BLaER1 (cell line): ENCODE data around the gene WNT11.
A peak's percentile ranks its signal among the peaks of the same experiment; 100 is the strongest.

ENCODE experiments used
- H3K27ac ChIP-seq: shearing (Covaris generic); formaldehyde crosslinking; 2 replicates; pipeline ENCODE4 v1.8.1; 2022
- H3K27me3 ChIP-seq: shearing (Covaris generic); formaldehyde crosslinking; 2 replicates; pipeline ENCODE4 v1.8.1; 2022
- H3K36me3 ChIP-seq: shearing (Covaris generic); formaldehyde crosslinking; 2 replicates; pipeline ENCODE4 v1.8.1; 2022
- H3K4me1 ChIP-seq: shearing (Covaris generic); formaldehyde crosslinking; 2 replicates; pipeline ENCODE4 v1.8.1; 2022
- H3K4me2 ChIP-seq: shearing (Covaris generic); formaldehyde crosslinking; 2 replicates; pipeline ENCODE4 v1.8.1; 2022
- H3K4me3 ChIP-seq: shearing (Covaris generic); formaldehyde crosslinking; 2 replicates; pipeline ENCODE4 v1.8.1; 2022
- H3K9ac ChIP-seq: shearing (Covaris generic); formaldehyde crosslinking; 2 replicates; pipeline ENCODE4 v1.8.1; 2022
- H3K9me3 ChIP-seq: shearing (Covaris generic); formaldehyde crosslinking; 2 replicates; pipeline ENCODE4 v1.8.1; 2022
- H4K20me1 ChIP-seq: shearing (Covaris generic); formaldehyde crosslinking; 2 replicates; pipeline ENCODE4 v1.8.1; 2022
- Cebpa-rat ChIP-seq: shearing (Covaris generic); IDR thresholded peaks from 2 replicates; pipeline ENCODE4 v1.8.1; 2022

The WNT11 gene

GRCh38 chr11:76159303-76159937 lies 46.9 kb downstream of the WNT11 start:
- Histone ChIP-seq H3K9me3 (no peaks in the 10 kb centered on the region), H3K4me1 (0 out of 2 replicates have a peak, but pooled peaks cover 6% of the 10 kb centered on the region), H3K36me3 (no peaks in the 10 kb centered on the region), H3K4me2 (no peak overlapping the region), H3K27ac (no peak overlapping the region), H3K27me3 (no peaks in the 10 kb centered on the region), H3K9ac (no peak overlapping the region), H3K4me3 (no peak overlapping the region), H4K20me1 (no peaks in the 10 kb centered on the region)
- no peak for TF ChIP-seq Cebpa-rat

- Histone ChIP-seq H3K4me1 (peaks cover 6% of the 10 kb centered on the region; the same call in 1 of the 2 replicates), H4K20me1 (no peaks in the 10 kb centered on the region), H3K27ac (no peak overlapping the region), H3K9ac (no peak overlapping the region), H3K4me3 (no peak overlapping the region), H3K4me2 (no peak overlapping the region), H3K9me3 (no peaks in the 10 kb centered on the region), H3K27me3 (no peaks in the 10 kb centered on the region), H3K36me3 (no peaks in the 10 kb centered on the region)
- no peak for TF ChIP-seq Cebpa-rat
Observed at GRCh38 chr11:76158394-76159302, 47.7 kb downstream of the WNT11 start.

DNA sequence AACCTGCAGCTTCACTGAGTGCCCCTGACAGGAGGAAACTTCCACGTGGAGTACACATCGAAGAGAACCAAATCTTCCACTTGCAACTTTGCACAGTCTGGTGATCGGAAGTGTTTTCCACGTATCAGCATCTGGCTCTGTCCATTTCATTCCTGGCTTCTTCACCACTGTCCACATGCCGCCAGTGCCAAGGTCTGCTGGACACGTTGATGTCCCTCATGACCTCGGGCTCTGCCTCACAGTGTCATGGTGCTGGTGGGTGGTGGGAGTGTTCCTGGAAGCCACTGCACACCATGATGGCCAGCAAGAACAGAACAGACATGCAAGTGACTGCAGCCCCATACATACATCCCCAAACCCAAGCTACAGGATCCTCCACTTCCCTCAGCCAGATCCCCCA lies 48.4 kb downstream of the WNT11 start:
- H3K27me3 ChIP-seq: no peaks in the 10 kb centered on the region
- H4K20me1 ChIP-seq: no peaks in the 10 kb centered on the region
- H3K4me3 ChIP-seq: no peak overlapping the region
- H3K4me2 ChIP-seq: no peak overlapping the region
- H3K36me3 ChIP-seq: no peaks in the 10 kb centered on the region
- H3K9me3 ChIP-seq: no peaks in the 10 kb centered on the region
- no peak for TF ChIP-seq Cebpa-rat
- H3K4me1 ChIP-seq: peaks cover 14% of the 10 kb centered on the region
- H3K27ac ChIP-seq: no peak overlapping the region
- no peak overlapping the region for H3K9ac ChIP-seq

GRCh38 chr11:76156971-76157427 lies 49.3 kb downstream of the WNT11 start:
- no peak overlapping the region for H3K27ac ChIP-seq
- H3K4me3 ChIP-seq: no peak overlapping the region
- H3K4me1 ChIP-seq: peaks cover 23% of the 10 kb centered on the region
- H3K36me3 ChIP-seq: no peaks in the 10 kb centered on the region
- H4K20me1 ChIP-seq: no peaks in the 10 kb centered on the region
- no peak for TF ChIP-seq Cebpa-rat
- H3K9ac ChIP-seq: no peak overlapping the region
- no peaks in the 10 kb centered on the region for H3K9me3 ChIP-seq
- no peak overlapping the region for H3K4me2 ChIP-seq
- no peaks in the 10 kb centered on the region for H3K27me3 ChIP-seq

DNA sequence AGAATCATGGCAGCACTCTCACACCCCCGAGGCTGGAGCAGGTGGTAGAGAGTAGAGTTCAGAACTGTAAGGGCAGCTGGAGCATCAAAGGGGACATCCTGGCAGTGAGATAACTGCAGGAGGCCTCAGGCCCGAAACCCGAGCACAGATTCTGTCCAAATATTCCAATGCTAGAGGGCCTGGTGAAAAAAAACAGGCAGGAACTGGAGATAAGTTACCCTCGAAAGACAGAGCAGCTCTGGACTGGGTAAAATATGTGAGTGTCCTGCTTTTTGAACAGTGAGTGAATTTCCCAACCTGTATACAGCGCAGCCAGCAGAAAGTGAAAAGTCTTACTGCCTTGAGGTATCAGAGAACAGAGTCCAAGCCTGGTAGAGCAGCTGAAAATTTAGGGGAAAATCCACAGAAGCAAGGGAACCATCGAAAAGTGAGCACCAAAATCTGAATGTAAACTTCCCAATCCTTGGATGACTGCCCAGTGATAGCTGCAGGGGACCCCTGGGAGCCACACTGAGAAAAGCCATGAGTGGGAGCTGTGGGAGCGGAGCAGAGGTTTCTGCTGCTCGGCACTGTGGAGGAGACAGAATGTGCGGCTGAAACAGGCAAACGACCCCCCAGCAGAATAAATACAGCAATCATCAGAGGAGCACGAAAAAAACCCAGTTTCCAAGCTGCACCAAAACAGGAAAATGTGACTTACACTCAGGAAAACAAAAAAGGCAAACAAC lies 50.6 kb downstream of the WNT11 start:
- H3K4me3 ChIP-seq: no peak overlapping the region
- no peak for TF ChIP-seq Cebpa-rat
- no peaks in the 10 kb centered on the region for H4K20me1 ChIP-seq
- H3K36me3 ChIP-seq: no peaks in the 10 kb centered on the region
- H3K27me3 ChIP-seq: no peaks in the 10 kb centered on the region
- H3K27ac ChIP-seq: no peak overlapping the region
- no peak overlapping the region for H3K9ac ChIP-seq
- H3K9me3 ChIP-seq: no peaks in the 10 kb centered on the region
- no peak overlapping the region for H3K4me2 ChIP-seq
- H3K4me1 ChIP-seq: peaks cover 22% of the 10 kb centered on the region

GRCh38 chr11:76153571-76153923 lies 52.8 kb downstream of the WNT11 start:
- peaks cover 22% of the 10 kb centered on the region for H3K4me1 ChIP-seq
- H3K4me3 ChIP-seq: no peak overlapping the region
- H3K27me3 ChIP-seq: no peaks in the 10 kb centered on the region
- no peak overlapping the region for H3K27ac ChIP-seq
- TF ChIP-seq Cebpa-rat: no peak
- H3K36me3 ChIP-seq: no peaks in the 10 kb centered on the region
- no peak overlapping the region for H3K9ac ChIP-seq
- H3K9me3 ChIP-seq: no peaks in the 10 kb centered on the region
- H4K20me1 ChIP-seq: no peaks in the 10 kb centered on the region
- peak overlapping the region; percentile 85 for H3K4me2 ChIP-seq

DNA sequence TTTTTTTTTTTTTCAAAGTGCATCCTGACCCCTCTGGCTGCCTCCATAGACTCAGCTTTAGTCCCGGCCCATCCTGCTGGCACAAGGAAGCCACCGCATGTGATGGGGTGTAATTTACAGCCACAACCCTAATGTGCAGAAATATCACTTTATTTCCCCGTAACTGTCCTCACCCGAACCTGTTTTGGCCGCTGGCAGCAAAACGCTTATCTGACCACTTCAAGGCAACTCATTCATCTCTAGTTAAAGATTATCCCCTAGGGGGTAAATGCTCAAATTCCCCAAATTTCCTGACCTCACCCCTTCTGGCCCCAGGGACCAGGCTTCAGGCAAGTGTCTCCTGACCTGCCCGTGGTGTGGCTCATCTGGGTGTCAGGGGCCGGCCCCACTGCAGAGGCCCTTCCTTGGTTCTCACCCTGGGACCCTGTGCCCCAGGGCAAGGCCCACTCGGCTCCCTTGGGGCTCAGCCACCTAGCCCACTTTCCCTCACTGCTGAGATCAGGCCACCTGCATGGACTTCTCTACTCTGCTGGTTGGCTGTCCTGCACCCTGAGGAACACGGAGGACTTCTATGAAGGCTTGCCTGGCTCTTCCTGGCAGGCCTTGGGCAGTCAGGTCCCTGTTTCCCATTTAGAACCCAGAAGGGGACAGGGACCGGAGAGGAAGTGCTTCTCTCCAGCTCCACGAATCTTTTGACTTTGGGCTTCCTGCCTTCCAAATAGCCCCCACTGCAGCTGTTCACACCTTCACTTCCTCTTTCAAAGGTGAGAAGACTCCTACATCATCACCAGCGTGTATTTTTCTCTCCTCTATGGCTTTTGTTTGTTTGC lies 53.3 kb downstream of the WNT11 start:
- H3K4me1 ChIP-seq: peaks cover 22% of the 10 kb centered on the region
- H3K27ac ChIP-seq: peak overlapping the region; percentile 8; the same call in 1 of the 2 replicates
- H3K27me3 ChIP-seq: no peaks in the 10 kb centered on the region
- no peaks in the 10 kb centered on the region for H3K9me3 ChIP-seq
- H3K4me2 ChIP-seq: peak overlapping the region; percentile 85
- H3K9ac ChIP-seq: peak overlapping the region; percentile 60; the same call in 1 of the 2 replicates
- no peaks in the 10 kb centered on the region for H4K20me1 ChIP-seq
- no peaks in the 10 kb centered on the region for H3K36me3 ChIP-seq
- peak overlapping the region; percentile 59 for H3K4me3 ChIP-seq
- no peak for TF ChIP-seq Cebpa-rat

GRCh38 chr11:76152086-76152681 lies 54.1 kb downstream of the WNT11 start:
- H3K4me3 ChIP-seq: peak overlapping the region; percentile 59

More at GRCh38 chr11:76152086-76152681, 54.1 kb downstream of the WNT11 start:
- Histone ChIP-seq H3K4me1 (peaks cover 22% of the 10 kb centered on the region), H3K27ac (peak overlapping the region; percentile 8; the same call in 1 of the 2 replicates), H3K9me3 (no peaks in the 10 kb centered on the region), H4K20me1 (no peaks in the 10 kb centered on the region), H3K36me3 (no peaks in the 10 kb centered on the region), H3K9ac (peak overlapping the region; percentile 60), H3K4me2 (peak overlapping the region; percentile 85), H3K27me3 (no peaks in the 10 kb centered on the region)
- no peak for TF ChIP-seq Cebpa-rat
